Smooth muscle cell (in vitro differentiated cells): Measurements from ENCODE around the gene RAB26. TPM values are rescaled to one million over a fixed set of nuclear protein-coding genes. Genes with fewer than 3 reads are reported as not detected.
A peak's percentile ranks its signal among the peaks of the same experiment; 100 is the strongest.

Experiments
- DNase-seq: peaks from one replicate; lab custom pipeline; 2025; ENCODE audit not compliant: unreplicated experiment; lab: John Stamatoyannopoulos, UW
- H2AFZ ChIP-seq: fragments of 200-600 bp; sonication (generic); 2 replicates; pipeline ENCODE4 v1.6.0; 2016; ENCODE audit warnings: antibody characterized with exemption, low read depth, mild to moderate bottlenecking
- H3F3A ChIP-seq: fragments of 200-600 bp; sonication (generic); 2 replicates; pipeline ENCODE4 v1.6.0; 2017; ENCODE audit warnings: antibody characterized with exemption, low read depth
- H3K27ac ChIP-seq: fragments of 200-600 bp; sonication (generic); 2 replicates; pipeline ENCODE4 v1.5.1; 2016; ENCODE audit warnings: low read depth, mild to moderate bottlenecking
- H3K27me3 ChIP-seq: fragments of 200-600 bp; sonication (generic); 2 replicates; pipeline ENCODE4 v1.6.1; 2016; ENCODE audit warnings: low read depth, mild to moderate bottlenecking
- H3K36me3 ChIP-seq: fragments of 200-600 bp; sonication (generic); 2 replicates; pipeline ENCODE4 v1.5.1; 2016; ENCODE audit warnings: low read depth
- H3K4me1 ChIP-seq: fragments of 200-600 bp; sonication (generic); 2 replicates; pipeline ENCODE4 v1.5.1; 2016; ENCODE audit warnings: low read depth
- H3K4me2 ChIP-seq: fragments of 200-600 bp; sonication (generic); 2 replicates; pipeline ENCODE4 v1.6.0; 2016; ENCODE audit warnings: mild to moderate bottlenecking
- H3K4me3 ChIP-seq: fragments of 200-600 bp; sonication (generic); 2 replicates; pipeline ENCODE4 v1.5.1; 2016; ENCODE audit warnings: mild to moderate bottlenecking
- H3K79me2 ChIP-seq: fragments of 200-600 bp; sonication (generic); 2 replicates; pipeline ENCODE4 v1.6.0; 2016; ENCODE audit warnings: low read depth, mild to moderate bottlenecking
- H3K9ac ChIP-seq: fragments of 200-600 bp; sonication (generic); 2 replicates; pipeline ENCODE4 v1.6.0; 2016; ENCODE audit warnings: low read depth
- H3K9me3 ChIP-seq: fragments of 200-600 bp; sonication (generic); replicated peaks from 2 replicates; pipeline ENCODE4 v1.5.1; 2016; ENCODE audit warnings: low read depth
- H4K20me1 ChIP-seq: fragments of 200-600 bp; sonication (generic); 2 replicates; pipeline ENCODE4 v1.6.0; 2016; ENCODE audit warnings: low read depth
- WGBS: methylation state at CpG from one replicate; pipeline ENCODE4 v1.1.7; 2016; ENCODE audit warnings: low lambda C conversion rate; 5-methylcytosine and 5-hydroxymethylcytosine counted together
- polyA plus RNA-seq: library from polyadenylated mRNA; unstranded; fragments of >200 nt; fragmentation: Nextera tagmentation; extraction: Ambion mirVana; gene quantifications from 2 replicates; pipeline ENCODE4 v1.2.1, GENCODE V29; 2016
- total RNA-seq: library from RNA; depleted of rRNA; stranded (reverse); fragments of >200 nt; gene quantifications from 2 replicates; pipeline ENCODE4 v1.2.3, GENCODE V29; 2014
- TF ChIP-seq, protein P1 (sequence below): fragments of 200-600 bp; sonication (generic); IDR thresholded peaks from 2 replicates; pipeline ENCODE4 v1.5.1; 2017; ENCODE audit warnings: borderline replicate concordance, mild to moderate bottlenecking, antibody characterized with exemption; ENCODE audit not compliant: insufficient read depth, poor library complexity, severe bottlenecking

Gene RAB26
- total and polyA plus RNA-seq, 2 experiments from 2014 or later = 1.3 TPM; not detected in 1

DNA sequence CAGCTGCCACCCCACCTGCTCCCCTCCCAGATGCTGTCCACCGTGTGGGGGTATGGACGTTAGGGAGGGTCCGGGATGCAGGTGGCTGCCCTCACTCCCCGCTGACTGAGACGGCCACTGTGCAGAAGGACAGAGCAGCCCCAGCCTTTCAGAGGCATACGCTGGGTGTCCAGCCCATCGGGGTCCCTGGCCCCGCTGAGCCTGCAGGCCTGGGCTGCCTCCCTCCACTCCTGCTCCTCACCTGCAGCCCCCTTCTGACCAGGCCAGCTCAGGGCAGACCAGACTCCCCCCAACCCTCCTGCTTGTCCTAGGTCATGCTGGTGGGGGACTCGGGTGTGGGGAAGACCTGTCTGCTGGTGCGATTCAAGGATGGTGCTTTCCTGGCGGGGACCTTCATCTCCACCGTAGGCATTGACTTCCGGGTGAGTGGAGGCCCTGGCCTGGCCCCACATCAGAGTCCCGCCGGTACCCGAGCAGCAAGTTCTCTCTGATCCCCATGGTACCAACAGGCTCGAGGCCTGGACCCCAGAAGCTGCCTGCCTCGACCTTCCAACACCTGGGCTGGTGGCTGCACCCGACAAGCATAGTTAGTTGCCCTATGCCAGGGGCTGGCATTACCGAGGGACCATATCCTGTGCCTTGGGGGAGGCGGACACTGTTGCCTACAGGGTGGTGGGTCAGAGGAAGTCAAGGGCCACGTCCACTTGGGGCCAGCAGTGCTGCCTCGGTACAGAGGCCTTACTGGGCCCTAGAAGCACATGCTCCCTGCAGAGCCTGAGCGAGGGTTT lies 1.4 kb downstream of the RAB26 start:
- TF ChIP-seq, protein P1, sequence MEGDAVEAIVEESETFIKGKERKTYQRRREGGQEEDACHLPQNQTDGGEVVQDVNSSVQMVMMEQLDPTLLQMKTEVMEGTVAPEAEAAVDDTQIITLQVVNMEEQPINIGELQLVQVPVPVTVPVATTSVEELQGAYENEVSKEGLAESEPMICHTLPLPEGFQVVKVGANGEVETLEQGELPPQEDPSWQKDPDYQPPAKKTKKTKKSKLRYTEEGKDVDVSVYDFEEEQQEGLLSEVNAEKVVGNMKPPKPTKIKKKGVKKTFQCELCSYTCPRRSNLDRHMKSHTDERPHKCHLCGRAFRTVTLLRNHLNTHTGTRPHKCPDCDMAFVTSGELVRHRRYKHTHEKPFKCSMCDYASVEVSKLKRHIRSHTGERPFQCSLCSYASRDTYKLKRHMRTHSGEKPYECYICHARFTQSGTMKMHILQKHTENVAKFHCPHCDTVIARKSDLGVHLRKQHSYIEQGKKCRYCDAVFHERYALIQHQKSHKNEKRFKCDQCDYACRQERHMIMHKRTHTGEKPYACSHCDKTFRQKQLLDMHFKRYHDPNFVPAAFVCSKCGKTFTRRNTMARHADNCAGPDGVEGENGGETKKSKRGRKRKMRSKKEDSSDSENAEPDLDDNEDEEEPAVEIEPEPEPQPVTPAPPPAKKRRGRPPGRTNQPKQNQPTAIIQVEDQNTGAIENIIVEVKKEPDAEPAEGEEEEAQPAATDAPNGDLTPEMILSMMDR = no peak
- H3K79me2 ChIP-seq = peaks cover 31% of the 10 kb centered on the region
- no peaks in the 10 kb centered on the region for H3K9me3 ChIP-seq
- no peaks in the 10 kb centered on the region for H3K27me3 ChIP-seq
- peaks cover 43% of the 10 kb centered on the region for H3K4me1 ChIP-seq
- H3K9ac ChIP-seq = no peak overlapping the region
- peaks cover 77% of the 10 kb centered on the region for H4K20me1 ChIP-seq
- no peak overlapping the region for H3K4me3 ChIP-seq
- peaks cover 24% of the 10 kb centered on the region for H3F3A ChIP-seq
- 29% methylated on average over 24 of the region's 24 CpGs for WGBS
- H3K4me2 ChIP-seq = peak overlapping the region; percentile 89
- no peak for DNase-seq
- H3K36me3 ChIP-seq = no peaks in the 10 kb centered on the region
- H2AFZ ChIP-seq = no peak overlapping the region
- no peak overlapping the region for H3K27ac ChIP-seq

GRCh38 chr16:2150418-2151187 lies 2.2 kb downstream of the RAB26 start:
- H3K4me1 ChIP-seq = peaks cover 43% of the 10 kb centered on the region

DNA sequence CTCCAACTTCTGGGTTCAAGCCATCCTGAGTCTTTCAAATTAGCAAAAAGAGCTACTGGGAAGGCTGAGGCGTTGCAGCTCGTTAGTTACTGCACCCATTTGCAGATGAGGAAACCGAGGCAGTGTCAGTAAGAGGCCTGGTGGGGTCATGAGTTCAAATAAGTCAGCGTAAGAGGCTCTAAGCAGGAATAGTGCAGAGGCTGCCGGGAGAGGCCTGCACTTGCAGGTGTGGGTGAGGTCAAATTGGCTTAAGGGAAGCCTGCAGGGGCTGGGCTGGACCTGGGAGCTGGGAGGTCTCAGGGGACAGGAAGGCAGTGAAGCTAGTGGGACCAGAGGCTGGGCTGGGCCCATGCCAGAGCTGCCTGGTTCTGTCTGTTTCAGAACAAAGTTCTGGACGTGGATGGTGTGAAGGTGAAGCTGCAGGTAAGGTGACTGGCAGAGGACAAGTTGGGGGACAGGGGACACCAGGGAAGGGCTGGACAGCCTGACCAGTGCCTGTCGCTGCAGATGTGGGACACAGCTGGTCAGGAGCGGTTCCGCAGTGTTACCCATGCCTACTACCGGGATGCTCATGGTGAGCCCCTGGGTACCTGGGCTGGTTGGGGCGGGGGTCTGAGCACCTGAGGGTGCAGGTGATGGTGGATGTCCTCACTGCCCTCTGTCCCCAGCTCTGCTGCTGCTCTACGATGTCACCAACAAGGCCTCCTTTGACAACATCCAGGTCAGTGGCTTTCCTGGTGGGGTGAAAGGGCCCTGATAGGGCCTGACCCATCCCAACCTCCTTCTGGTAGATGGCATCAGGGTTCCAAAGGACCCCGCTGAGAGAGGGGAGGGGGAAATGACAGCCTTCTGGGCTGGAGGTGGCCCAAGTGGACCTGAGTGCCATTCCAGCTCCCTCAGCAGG lies 3.0 kb downstream of the RAB26 start:
- peaks cover 43% of the 10 kb centered on the region for H3K4me1 ChIP-seq
- H3K36me3 ChIP-seq = no peaks in the 10 kb centered on the region
- peak overlapping the region; percentile 49 for H3K4me2 ChIP-seq
- H3K9me3 ChIP-seq = no peaks in the 10 kb centered on the region
- no peak overlapping the region for H3K4me3 ChIP-seq
- H4K20me1 ChIP-seq = peaks cover 84% of the 10 kb centered on the region
- TF ChIP-seq, protein P1 = no peak
- DNase-seq = no peak
- peaks cover 40% of the 10 kb centered on the region for H3K79me2 ChIP-seq
- H3K27ac ChIP-seq = no peak overlapping the region
- H3K27me3 ChIP-seq = no peaks in the 10 kb centered on the region
- peaks cover 24% of the 10 kb centered on the region for H3F3A ChIP-seq
- H3K9ac ChIP-seq = no peak overlapping the region
- no peak overlapping the region for H2AFZ ChIP-seq
- 77% methylated on average over 13 of the region's 13 CpGs for WGBS

More at GRCh38 chr16:2150418-2151187, 2.2 kb downstream of the RAB26 start:
- Histone ChIP-seq H3K27me3 (no peaks in the 10 kb centered on the region), H3K4me3 (no peak overlapping the region), H3K9me3 (no peaks in the 10 kb centered on the region), H3K9ac (no peak overlapping the region), H4K20me1 (peaks cover 80% of the 10 kb centered on the region), H2AFZ (no peak overlapping the region), H3K4me2 (peak overlapping the region; percentile 49), H3F3A (peaks cover 24% of the 10 kb centered on the region), H3K36me3 (no peaks in the 10 kb centered on the region), H3K79me2 (peaks cover 34% of the 10 kb centered on the region), H3K27ac (no peak overlapping the region)
- no peak for DNase-seq
- WGBS = 27% methylated on average over 18 of the region's 18 CpGs
- TF ChIP-seq, protein P1 = no peak
